Measurements from ENCODE around the gene RPL7A. TPM values are rescaled to one million over a fixed set of nuclear protein-coding genes. Genes with fewer than 3 reads are reported as not detected.
A peak's percentile ranks its signal among the peaks of the same experiment; 100 is the strongest.
"Not testable (repeated sequence)": the region's sequence is repeated elsewhere in the genome, so short reads cannot be mapped to it uniquely, and the experiment has no call there.

RPL7A gene
- total RNA-seq, 3 donors from 2014 or later: 2,020 to 2,813 (median 2,212) TPM

DNA sequence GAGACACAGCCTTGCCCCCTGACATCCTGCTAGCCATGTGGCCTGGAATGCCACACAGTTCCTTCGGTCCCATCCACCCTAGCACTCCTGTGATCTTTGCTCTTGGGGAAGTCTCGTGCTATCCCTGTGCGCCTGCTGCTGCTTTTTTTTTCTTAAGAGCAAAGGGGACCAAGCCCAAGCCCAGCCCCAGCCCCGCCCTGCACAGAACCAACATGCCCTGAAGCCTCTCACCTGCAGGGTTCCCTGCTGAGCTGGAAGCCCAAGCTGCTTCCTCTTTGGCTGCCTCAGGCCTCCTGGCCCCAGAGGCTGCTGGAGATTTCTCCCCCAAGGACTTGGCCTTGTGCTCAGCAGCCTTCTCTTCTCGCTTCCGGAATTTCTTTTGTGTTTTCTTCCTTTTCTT, 13.9 kb upstream of the RPL7A start:
- H3K36me3 ChIP-seq: peaks cover 9% of the 10 kb centered on the region
- H3K27ac ChIP-seq: no peak overlapping the region
- peaks cover 0 to 12% of the 10 kb centered on the region in 2 donors for H3K4me1 ChIP-seq
- H3K9me3 ChIP-seq: no peaks in the 10 kb centered on the region
- TF ChIP-seq, protein P1, sequence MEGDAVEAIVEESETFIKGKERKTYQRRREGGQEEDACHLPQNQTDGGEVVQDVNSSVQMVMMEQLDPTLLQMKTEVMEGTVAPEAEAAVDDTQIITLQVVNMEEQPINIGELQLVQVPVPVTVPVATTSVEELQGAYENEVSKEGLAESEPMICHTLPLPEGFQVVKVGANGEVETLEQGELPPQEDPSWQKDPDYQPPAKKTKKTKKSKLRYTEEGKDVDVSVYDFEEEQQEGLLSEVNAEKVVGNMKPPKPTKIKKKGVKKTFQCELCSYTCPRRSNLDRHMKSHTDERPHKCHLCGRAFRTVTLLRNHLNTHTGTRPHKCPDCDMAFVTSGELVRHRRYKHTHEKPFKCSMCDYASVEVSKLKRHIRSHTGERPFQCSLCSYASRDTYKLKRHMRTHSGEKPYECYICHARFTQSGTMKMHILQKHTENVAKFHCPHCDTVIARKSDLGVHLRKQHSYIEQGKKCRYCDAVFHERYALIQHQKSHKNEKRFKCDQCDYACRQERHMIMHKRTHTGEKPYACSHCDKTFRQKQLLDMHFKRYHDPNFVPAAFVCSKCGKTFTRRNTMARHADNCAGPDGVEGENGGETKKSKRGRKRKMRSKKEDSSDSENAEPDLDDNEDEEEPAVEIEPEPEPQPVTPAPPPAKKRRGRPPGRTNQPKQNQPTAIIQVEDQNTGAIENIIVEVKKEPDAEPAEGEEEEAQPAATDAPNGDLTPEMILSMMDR (IDR thresholded peaks at IDR 0.05): no peak
- TF ChIP-seq POLR2A (IDR thresholded peaks at IDR 0.05): no peak
- TF ChIP-seq POLR2AphosphoS5 (IDR thresholded peaks at IDR 0.05): no peak
- no peak overlapping the region for H3K4me3 ChIP-seq
- no peak for DNase-seq (ENCODE audit: low spot score in 2 of 2)
- intact Hi-C loops (cut with DNase I; ENCODE audit: low total_unique reads): no loop called here
- no peaks in the 10 kb centered on the region for H3K27me3 ChIP-seq

DNA sequence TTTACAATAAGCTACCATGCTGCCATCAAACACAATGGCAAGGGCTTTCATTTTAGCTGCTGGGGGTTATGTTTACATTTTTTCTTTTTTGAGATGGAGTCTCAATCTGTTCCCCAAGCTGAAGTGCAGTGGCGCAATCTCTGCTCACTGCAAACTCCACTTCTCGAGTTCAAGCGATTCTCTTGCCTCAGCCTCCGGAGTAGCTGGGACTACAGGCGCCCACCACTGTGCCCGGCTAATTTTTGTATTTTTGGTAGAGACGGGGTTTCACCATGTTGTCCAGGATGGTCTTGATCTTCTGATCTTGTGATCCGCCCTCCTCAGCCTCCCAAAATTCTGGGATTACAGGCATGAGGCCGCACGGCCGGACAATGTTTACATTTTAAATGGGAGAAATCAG, 13.1 kb upstream of the RPL7A start:
- H3K9me3 ChIP-seq; H3K36me3 ChIP-seq; DNase-seq (ENCODE audit: low spot score in 2 of 2); H3K27me3 ChIP-seq; intact Hi-C loops (cut with DNase I; ENCODE audit: low total_unique reads); H3K27ac ChIP-seq: not testable (repeated sequence)
- peaks cover 0 to 12% of the 10 kb centered on the region in 2 donors for H3K4me1 ChIP-seq
- peak overlapping the region; percentile 88 to 93 (median 88) for H3K4me3 ChIP-seq

DNA sequence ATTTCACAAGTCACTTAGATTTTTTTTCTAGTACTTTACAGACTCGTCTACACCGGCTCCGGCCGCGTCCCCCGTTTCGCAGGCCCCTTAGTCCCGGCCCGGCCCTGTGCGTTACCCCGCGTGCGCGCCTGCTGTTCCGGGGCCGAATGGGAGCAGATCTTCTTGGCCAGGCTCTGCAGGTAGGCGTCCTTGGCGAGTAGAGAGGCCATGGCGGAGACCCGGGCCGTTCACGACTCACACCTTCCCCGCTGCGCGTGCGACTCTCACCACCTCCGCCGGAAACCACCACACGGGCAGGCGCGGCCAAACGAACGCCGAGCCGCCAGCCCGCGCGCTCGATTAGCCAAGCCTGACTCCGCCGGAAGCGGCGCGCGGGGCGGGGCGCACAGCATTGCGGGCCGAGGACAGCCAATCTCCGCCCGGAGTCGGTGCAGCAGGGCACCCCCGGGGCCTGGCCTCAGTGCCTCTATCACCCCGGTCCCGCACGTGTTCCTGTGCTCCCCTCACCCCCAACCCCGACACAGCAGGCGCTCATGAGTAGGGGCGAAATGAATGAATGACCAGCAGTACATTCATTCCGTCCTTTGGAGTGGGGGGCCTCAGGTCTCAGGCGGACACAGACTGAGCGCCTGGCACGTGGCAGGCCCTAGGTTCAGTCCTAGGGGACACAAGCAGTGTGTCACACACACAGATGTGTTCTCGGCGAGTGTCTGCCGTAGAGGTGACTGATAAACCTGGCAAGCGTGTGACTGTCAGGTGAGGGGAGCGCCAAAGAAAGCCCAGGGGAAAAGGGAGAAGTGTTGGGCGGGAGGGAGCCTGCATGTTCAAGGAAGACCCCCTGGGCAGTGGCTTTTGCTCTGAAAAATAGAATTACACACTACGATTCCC, 11.8 kb upstream of the RPL7A start, which contains the start of gene SURF6:
Gene SURF6, minus strand, starts transcription at position 265 of the 888 bp plus-strand sequence. Its CDS starts 56 bp downstream, at position 209.
- H3K27ac ChIP-seq: peak within 1 kb of the TSS; percentile 54 to 78
- H3K36me3 ChIP-seq: peaks cover 9% of the 10 kb centered on the region
- intact Hi-C loops (cut with DNase I; ENCODE audit: low total_unique reads): no loop called here
- no peaks in the 10 kb centered on the region for H3K9me3 ChIP-seq
- H3K27me3 ChIP-seq: no peaks in the 10 kb centered on the region
- DNase-seq (ENCODE audit: low spot score in 2 of 2): peak; percentile 78 to 87
- H3K4me3 ChIP-seq: peak within 1 kb of the TSS; percentile 88 to 93 (median 88)
- TF ChIP-seq POLR2AphosphoS5 (IDR thresholded peaks at IDR 0.05): peak; percentile 82 to 91 (median 89)
- TF ChIP-seq, protein P1 (IDR thresholded peaks at IDR 0.05): no peak
- peaks cover 0 to 12% of the 10 kb centered on the region in 2 donors for H3K4me1 ChIP-seq

DNA sequence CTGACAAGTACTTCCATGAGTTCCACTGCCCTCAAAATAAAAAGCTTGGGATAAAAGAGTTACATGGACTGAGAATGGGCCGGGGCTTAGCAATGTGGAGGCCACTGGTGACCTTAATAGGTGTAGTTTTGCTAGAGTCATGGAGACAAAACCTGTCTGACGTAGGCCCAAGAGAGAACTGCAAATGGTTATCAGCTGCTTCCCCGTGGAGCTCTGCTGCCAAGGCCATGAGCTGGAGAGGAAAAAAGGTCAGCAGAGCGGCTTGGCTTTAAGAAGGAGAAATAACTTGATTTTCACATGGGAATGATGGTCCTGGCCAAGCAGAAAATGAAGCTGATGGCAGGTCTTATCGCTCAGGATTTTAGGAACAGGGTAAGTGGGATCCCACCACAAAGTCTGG, 8.4 kb upstream of the RPL7A start:
- H3K36me3 ChIP-seq: peaks cover 5% of the 10 kb centered on the region
- peaks cover 0 to 5% of the 10 kb centered on the region in 2 donors for H3K4me1 ChIP-seq
- intact Hi-C loops (cut with DNase I; ENCODE audit: low total_unique reads): no loop called here
- TF ChIP-seq POLR2AphosphoS5 (IDR thresholded peaks at IDR 0.05) (no peak), POLR2A (IDR thresholded peaks at IDR 0.05) (no peak)
- TF ChIP-seq, protein P1 (IDR thresholded peaks at IDR 0.05): no peak
- no peak overlapping the region for H3K4me3 ChIP-seq
- no peak overlapping the region for H3K27ac ChIP-seq
- no peaks in the 10 kb centered on the region for H3K9me3 ChIP-seq
- no peak for DNase-seq (ENCODE audit: low spot score in 2 of 2)
- no peaks in the 10 kb centered on the region for H3K27me3 ChIP-seq

DNA sequence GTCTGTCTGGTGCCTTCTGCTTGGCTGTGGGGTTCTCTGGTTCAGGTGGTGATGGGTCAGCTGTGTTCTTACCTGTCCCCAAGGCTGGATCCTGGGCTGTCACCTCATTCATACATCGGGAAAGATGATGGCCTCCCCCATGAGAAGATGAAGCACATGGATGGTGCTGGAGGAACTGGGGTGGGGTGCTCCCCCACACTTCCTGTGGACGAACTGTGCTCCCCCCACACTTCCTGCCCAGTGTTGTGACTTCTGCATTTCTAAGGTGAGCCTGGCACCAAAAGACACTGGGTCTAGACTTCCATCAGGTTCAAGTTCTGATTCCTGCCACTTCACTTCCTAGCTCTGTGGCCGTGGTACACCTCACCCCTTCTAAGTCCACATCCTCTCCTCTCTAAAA, 7.8 kb upstream of the RPL7A start:
- TF ChIP-seq POLR2AphosphoS5 (IDR thresholded peaks at IDR 0.05) (no peak), POLR2A (IDR thresholded peaks at IDR 0.05) (no peak)
- TF ChIP-seq, protein P1 (IDR thresholded peaks at IDR 0.05): no peak
- Histone ChIP-seq H3K27ac (no peak overlapping the region), H3K27me3 (no peaks in the 10 kb centered on the region), H3K4me3 (no peak overlapping the region), H3K9me3 (no peaks in the 10 kb centered on the region), H3K4me1 (no peaks in the 10 kb centered on the region), H3K36me3 (peaks cover 5% of the 10 kb centered on the region)
- DNase-seq (ENCODE audit: low spot score in 2 of 2): no peak
- intact Hi-C loops (cut with DNase I; ENCODE audit: low total_unique reads): no loop called here
